HG03378 (cell line): ENCODE measurements around the gene CCDC15.
"Not testable (repeated sequence)": the region's sequence is repeated elsewhere in the genome, so short reads cannot be mapped to it uniquely, and the experiment has no call there.

ENCODE experiments used
- ATAC-seq: cut with Tn5 transposase; IDR thresholded peaks from one replicate; pipeline ENCODE4 v1.9.1; 2021; ENCODE audit warnings: mild to moderate bottlenecking, moderate library complexity; ENCODE audit not compliant: unreplicated experiment

CCDC15 gene

GRCh38 chr11:124942466-124943253 is 11.3 kb upstream of the CCDC15 start:
- ATAC-seq = no peak

GRCh38 chr11:124943254-124943616 is 10.8 kb upstream of the CCDC15 start:
- no peak for ATAC-seq

GRCh38 chr11:124943741-124944140 is 10.3 kb upstream of the CCDC15 start:
- no peak for ATAC-seq

- ATAC-seq = no peak
These were observed 9.4 kb upstream of the CCDC15 start for GRCh38 chr11:124944565-124944964.

GRCh38 chr11:124945826-124946225 is 8.2 kb upstream of the CCDC15 start:
- no peak for ATAC-seq

GRCh38 chr11:124946735-124947141 is 7.3 kb upstream of the CCDC15 start:
- ATAC-seq = no peak

GRCh38 chr11:124950601-124951330 is 3.2 kb upstream of the CCDC15 start:
- ATAC-seq = no peak

- ATAC-seq = no peak
These were observed 2.7 kb upstream of the CCDC15 start for GRCh38 chr11:124951341-124951740.

- ATAC-seq = no peak
These were observed 571 bp downstream of the CCDC15 start for GRCh38 chr11:124954590-124954955.

GRCh38 chr11:124955035-124955434 is 1.0 kb downstream of the CCDC15 start:
- ATAC-seq = no peak

- peak; percentile 88 for ATAC-seq
These were observed 8.1 kb downstream of the CCDC15 start for GRCh38 chr11:124961972-124962609.

GRCh38 chr11:124968197-124968596 is 14.2 kb downstream of the CCDC15 start:
- ATAC-seq = not testable (repeated sequence)

GRCh38 chr11:124970925-124971324 is 16.9 kb downstream of the CCDC15 start:
- no peak for ATAC-seq

- no peak for ATAC-seq
These were observed 17.8 kb downstream of the CCDC15 start for GRCh38 chr11:124971810-124972209.

GRCh38 chr11:124976531-124976930 is 22.5 kb downstream of the CCDC15 start:
- ATAC-seq = no peak

GRCh38 chr11:124977006-124977405 is 23.0 kb downstream of the CCDC15 start:
- no peak for ATAC-seq

GRCh38 chr11:124978316-124978715 is 24.3 kb downstream of the CCDC15 start:
- ATAC-seq = no peak

GRCh38 chr11:124982043-124982442 is 28.0 kb downstream of the CCDC15 start:
- no peak for ATAC-seq

GRCh38 chr11:124983674-124984511 is 29.9 kb downstream of the CCDC15 start:
- no peak for ATAC-seq

GRCh38 chr11:124984512-124984854 is 30.5 kb downstream of the CCDC15 start:
- no peak for ATAC-seq

- no peak for ATAC-seq
These were observed 33.1 kb downstream of the CCDC15 start for GRCh38 chr11:124987096-124987495.
